Uterus (tissue), 4 donors: ENCODE measurements around the gene DNAH7. TPM values are rescaled to one million over a fixed set of nuclear protein-coding genes. Genes with fewer than 3 reads are reported as not detected.

Experiments used
- DNase-seq, 2 donors: peaks; one replicate each; pipeline ENCODE4 v3.0.0-alpha.2; 2019 to 2020
- H3K27ac ChIP-seq, 2 donors: fragments of 200-600 bp; sonication (generic); 1 replicate in 1 of 2; 2 replicates in 1 of 2; pipeline ENCODE4 v1.5.1; 2016 to 2018
- H3K27me3 ChIP-seq, 2 donors: fragments of 200-600 bp; sonication (generic); one replicate each; pipeline ENCODE4 v1.5.1; 2018 to 2019; ENCODE audit warnings: control low read depth in 1 of 2
- H3K36me3 ChIP-seq, 2 donors: fragments of 200-600 bp; sonication (generic); one replicate each; pipeline ENCODE4 v1.5.1; 2019; ENCODE audit warnings: control low read depth in 1 of 2
- H3K4me1 ChIP-seq, 2 donors: fragments of 200-600 bp; sonication (generic); one replicate each; pipeline ENCODE4 v1.5.1; 2018 to 2019; ENCODE audit warnings: control low read depth in 1 of 2
- H3K4me3 ChIP-seq, 2 donors: fragments of 200-600 bp; sonication (generic); 1 replicate in 1 of 2; 2 replicates in 1 of 2; pipeline ENCODE4 v1.5.1; 2018 to 2019; ENCODE audit warnings: mild to moderate bottlenecking in 1 of 2
- H3K9me3 ChIP-seq, 2 donors: fragments of 200-600 bp; sonication (generic); one replicate each; pipeline ENCODE4 v1.5.1; 2019; ENCODE audit warnings: control low read depth in 1 of 2
- POLR2A ChIP-seq, 2 donors: fragments of 450-650 bp; IDR thresholded peaks; one replicate each; pipeline ENCODE4 v1.6.1; 2016; ENCODE audit warnings: antibody characterized with exemption in 2 of 2, mild to moderate bottlenecking in 1 of 2, moderate library complexity in 1 of 2
- intact Hi-C: fragments of 100-400 bp; cut with DNase I; formaldehyde crosslinking; loops from one replicate; pipeline ENCODE4 v1.15.1; 2023; ENCODE audit warnings: low total_unique reads
- total RNA-seq, 4 donors: library from RNA; depleted of rRNA in 3 of 4; stranded (reverse); fragments of >200 nt in 3 of 4; gene quantifications; one replicate each; pipeline versions ENCODE4 v1.1.0 to v1.2.4, GENCODE V29; 2014 to 2023
- TF ChIP-seq, protein P1 (sequence below), 4 experiments: fragments of 200-600 bp in 2 of 4; fragments of 450-650 bp in 2 of 4; sonication (generic) in 2 of 4; IDR thresholded peaks; one replicate each; pipeline ENCODE4 v1.5.1; 2016 to 2019; ENCODE audit warnings: antibody characterized with exemption in 4 of 4, mild to moderate bottlenecking in 2 of 4, moderate library complexity in 1 of 4
- donor health status: DM: yes; HTN: yes; CAD: no.

DNAH7 gene
- total RNA-seq, 4 donors from 2014 or later: 0.26 to 10.0 (median 1.7) TPM

- no peak overlapping the region for H3K4me3 ChIP-seq
- H3K27ac ChIP-seq: no peak overlapping the region
- no peaks in the 10 kb centered on the region for H3K4me1 ChIP-seq
- no peak for TF ChIP-seq POLR2A (IDR thresholded peaks at IDR 0.05)
- TF ChIP-seq, protein P1, sequence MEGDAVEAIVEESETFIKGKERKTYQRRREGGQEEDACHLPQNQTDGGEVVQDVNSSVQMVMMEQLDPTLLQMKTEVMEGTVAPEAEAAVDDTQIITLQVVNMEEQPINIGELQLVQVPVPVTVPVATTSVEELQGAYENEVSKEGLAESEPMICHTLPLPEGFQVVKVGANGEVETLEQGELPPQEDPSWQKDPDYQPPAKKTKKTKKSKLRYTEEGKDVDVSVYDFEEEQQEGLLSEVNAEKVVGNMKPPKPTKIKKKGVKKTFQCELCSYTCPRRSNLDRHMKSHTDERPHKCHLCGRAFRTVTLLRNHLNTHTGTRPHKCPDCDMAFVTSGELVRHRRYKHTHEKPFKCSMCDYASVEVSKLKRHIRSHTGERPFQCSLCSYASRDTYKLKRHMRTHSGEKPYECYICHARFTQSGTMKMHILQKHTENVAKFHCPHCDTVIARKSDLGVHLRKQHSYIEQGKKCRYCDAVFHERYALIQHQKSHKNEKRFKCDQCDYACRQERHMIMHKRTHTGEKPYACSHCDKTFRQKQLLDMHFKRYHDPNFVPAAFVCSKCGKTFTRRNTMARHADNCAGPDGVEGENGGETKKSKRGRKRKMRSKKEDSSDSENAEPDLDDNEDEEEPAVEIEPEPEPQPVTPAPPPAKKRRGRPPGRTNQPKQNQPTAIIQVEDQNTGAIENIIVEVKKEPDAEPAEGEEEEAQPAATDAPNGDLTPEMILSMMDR (IDR thresholded peaks at IDR 0.05): no peak
- H3K27me3 ChIP-seq: no peaks in the 10 kb centered on the region
- no peaks in the 10 kb centered on the region for H3K9me3 ChIP-seq
- intact Hi-C loops: no loop called here
- H3K36me3 ChIP-seq: no peaks in the 10 kb centered on the region
- DNase-seq: no peak
Measured at GRCh38 chr2:195782156-195782555, 286.5 kb downstream of the DNAH7 start.

DNA sequence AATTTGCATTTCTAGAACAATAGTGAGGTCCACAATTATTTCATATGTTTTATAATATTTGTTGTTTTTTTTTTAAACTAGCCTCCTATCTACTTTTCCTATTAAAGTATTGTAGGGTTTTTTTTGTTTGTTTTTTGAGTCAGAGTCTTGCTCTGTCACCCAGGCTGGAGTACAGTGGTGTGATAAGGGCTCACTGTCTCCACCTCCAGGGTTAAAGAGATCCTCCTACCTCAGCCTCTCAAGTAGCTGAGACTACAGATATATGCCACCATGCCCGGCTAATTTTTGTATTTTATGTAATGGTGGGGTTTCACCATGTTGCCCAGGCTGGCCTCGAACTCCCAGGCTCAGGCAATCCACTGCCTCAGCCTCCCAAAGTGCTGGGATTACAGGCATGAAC is 289.1 kb downstream of the DNAH7 start:
- no peaks in the 10 kb centered on the region for H3K27me3 ChIP-seq

GRCh38 chr2:195769975-195770374 is 298.7 kb downstream of the DNAH7 start:
- Histone ChIP-seq H3K27me3 (no peaks in the 10 kb centered on the region), H3K36me3 (no peaks in the 10 kb centered on the region), H3K4me1 (no peaks in the 10 kb centered on the region), H3K4me3 (no peak overlapping the region), H3K27ac (no peak overlapping the region), H3K9me3 (peaks cover 0 to 7% of the 10 kb centered on the region in 2 donors)
- intact Hi-C loops: no loop called here
- no peak for TF ChIP-seq POLR2A (IDR thresholded peaks at IDR 0.05)
- TF ChIP-seq, protein P1 (IDR thresholded peaks at IDR 0.05): no peak
- no peak for DNase-seq

More for the DNA sequence above, 289.1 kb downstream of the DNAH7 start:
- TF ChIP-seq POLR2A (IDR thresholded peaks at IDR 0.05): no peak
- TF ChIP-seq, protein P1 (IDR thresholded peaks at IDR 0.05): no peak
- Histone ChIP-seq H3K4me3 (no peak overlapping the region), H3K9me3 (no peaks in the 10 kb centered on the region), H3K4me1 (no peaks in the 10 kb centered on the region), H3K36me3 (no peaks in the 10 kb centered on the region), H3K27ac (no peak overlapping the region)
- no peak for DNase-seq
- intact Hi-C loops: no loop called here

- DNase-seq: no peak
- H3K27ac ChIP-seq: no peak overlapping the region
- H3K4me1 ChIP-seq: no peaks in the 10 kb centered on the region
- H3K36me3 ChIP-seq: no peaks in the 10 kb centered on the region
- H3K4me3 ChIP-seq: no peak overlapping the region
- H3K9me3 ChIP-seq: peaks cover 0 to 13% of the 10 kb centered on the region in 2 donors
- H3K27me3 ChIP-seq: no peaks in the 10 kb centered on the region
- intact Hi-C loops: no loop called here
- TF ChIP-seq, protein P1 (IDR thresholded peaks at IDR 0.05): no peak
- TF ChIP-seq POLR2A (IDR thresholded peaks at IDR 0.05): no peak
Measured at GRCh38 chr2:195768431-195768830, 300.2 kb downstream of the DNAH7 start.

DNA sequence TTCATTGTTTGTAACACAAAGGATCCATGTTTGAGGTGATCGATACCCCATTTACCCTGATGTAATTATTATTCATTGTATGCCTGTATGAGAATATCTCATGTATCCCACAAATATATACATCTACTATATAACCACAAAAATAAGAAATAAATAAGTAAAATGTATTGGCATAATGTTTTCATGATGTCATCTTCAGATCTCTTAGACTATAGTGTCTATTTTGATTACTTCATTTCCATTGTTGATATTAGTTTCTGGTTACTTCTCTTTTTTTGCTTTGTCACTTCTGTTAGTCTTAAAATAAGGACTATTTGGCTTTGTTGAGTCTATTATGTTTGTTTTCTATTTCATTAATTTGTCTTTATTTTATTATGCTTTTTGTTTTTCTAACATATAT is 301.9 kb downstream of the DNAH7 start:
- H3K36me3 ChIP-seq: no peaks in the 10 kb centered on the region
- intact Hi-C loops: no loop called here

More for the DNA sequence above, 301.9 kb downstream of the DNAH7 start:
- peaks cover 0 to 13% of the 10 kb centered on the region in 2 donors for H3K9me3 ChIP-seq
- H3K27ac ChIP-seq: no peak overlapping the region
- no peak for TF ChIP-seq POLR2A (IDR thresholded peaks at IDR 0.05)
- TF ChIP-seq, protein P1 (IDR thresholded peaks at IDR 0.05): no peak
- DNase-seq: no peak
- no peak overlapping the region for H3K4me3 ChIP-seq
- no peaks in the 10 kb centered on the region for H3K27me3 ChIP-seq
- H3K4me1 ChIP-seq: no peaks in the 10 kb centered on the region
